ENCODE measurements around the gene SERPINA4.

DNA sequence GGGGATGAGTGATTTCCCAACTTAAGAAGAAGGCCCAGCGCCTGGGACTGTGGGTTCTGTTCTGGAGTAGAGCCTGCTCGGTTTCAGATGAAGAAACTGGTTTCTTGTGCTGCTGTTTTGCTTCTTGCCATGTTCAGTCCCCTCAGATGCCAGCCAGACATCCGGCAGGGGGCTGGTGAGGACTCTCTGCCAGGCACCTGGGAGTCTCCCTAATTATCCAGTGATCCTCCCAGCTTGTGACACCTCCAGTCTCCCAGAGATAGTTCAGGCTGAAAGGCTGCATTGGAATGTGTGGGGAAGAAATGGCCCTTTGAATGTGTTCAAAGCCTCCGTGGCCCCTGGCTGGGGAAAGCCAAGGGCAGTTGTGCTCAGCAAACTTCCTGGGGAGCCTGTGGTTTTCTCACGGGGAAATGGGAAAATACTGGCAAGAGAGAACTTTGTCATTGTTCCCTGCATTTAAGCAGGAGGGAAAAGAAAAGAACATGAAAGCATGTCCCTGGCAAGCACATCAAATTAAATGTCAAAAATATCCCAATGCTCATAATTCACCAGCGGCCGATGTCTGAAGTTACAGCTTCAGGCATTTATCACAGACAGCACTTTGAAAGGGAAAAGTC, 43.5 kb upstream of the SERPINA4 start:
- TF ChIP-seq, protein P1, sequence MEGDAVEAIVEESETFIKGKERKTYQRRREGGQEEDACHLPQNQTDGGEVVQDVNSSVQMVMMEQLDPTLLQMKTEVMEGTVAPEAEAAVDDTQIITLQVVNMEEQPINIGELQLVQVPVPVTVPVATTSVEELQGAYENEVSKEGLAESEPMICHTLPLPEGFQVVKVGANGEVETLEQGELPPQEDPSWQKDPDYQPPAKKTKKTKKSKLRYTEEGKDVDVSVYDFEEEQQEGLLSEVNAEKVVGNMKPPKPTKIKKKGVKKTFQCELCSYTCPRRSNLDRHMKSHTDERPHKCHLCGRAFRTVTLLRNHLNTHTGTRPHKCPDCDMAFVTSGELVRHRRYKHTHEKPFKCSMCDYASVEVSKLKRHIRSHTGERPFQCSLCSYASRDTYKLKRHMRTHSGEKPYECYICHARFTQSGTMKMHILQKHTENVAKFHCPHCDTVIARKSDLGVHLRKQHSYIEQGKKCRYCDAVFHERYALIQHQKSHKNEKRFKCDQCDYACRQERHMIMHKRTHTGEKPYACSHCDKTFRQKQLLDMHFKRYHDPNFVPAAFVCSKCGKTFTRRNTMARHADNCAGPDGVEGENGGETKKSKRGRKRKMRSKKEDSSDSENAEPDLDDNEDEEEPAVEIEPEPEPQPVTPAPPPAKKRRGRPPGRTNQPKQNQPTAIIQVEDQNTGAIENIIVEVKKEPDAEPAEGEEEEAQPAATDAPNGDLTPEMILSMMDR (IDR thresholded peaks at IDR 0.05; ENCODE audit: insufficient read depth, low read length, poor library complexity, severe bottlenecking) = no peak
- no peak for TF ChIP-seq EZH2phosphoT487 (conservative IDR thresholded peaks at IDR 0.05; ENCODE audit: low read length)

Data from SU-DHL-6 (cell line).